NCI-H2171 treated with DMSO at 0.1 percent for 48 hours (cell line): ENCODE results near the gene MFSD1.
A peak's percentile ranks its signal among the peaks of the same experiment; 100 is the strongest.

Source experiments
- DNase-seq: peaks from one replicate; lab custom pipeline; 2025; lab: John Stamatoyannopoulos, UW

Gene MFSD1

GRCh38 chr3:158819282-158819681 is 17.4 kb downstream of the MFSD1 start:
- no peak for DNase-seq

GRCh38 chr3:158820521-158820920 is 18.7 kb downstream of the MFSD1 start:
- DNase-seq = no peak

GRCh38 chr3:158821847-158822246 is 20.0 kb downstream of the MFSD1 start:
- no peak for DNase-seq

GRCh38 chr3:158823426-158823825 is 21.6 kb downstream of the MFSD1 start:
- DNase-seq = no peak

- no peak for DNase-seq
Observed at GRCh38 chr3:158827773-158828172, 25.9 kb downstream of the MFSD1 start.

- no peak for DNase-seq
Observed at GRCh38 chr3:158830391-158830790, 28.5 kb downstream of the MFSD1 start.

GRCh38 chr3:158831861-158832260 is 30.0 kb downstream of the MFSD1 start:
- DNase-seq = no peak

- DNase-seq = no peak
Observed at GRCh38 chr3:158835631-158836030, 33.8 kb downstream of the MFSD1 start.

- no peak for DNase-seq
Observed at GRCh38 chr3:158836312-158836711, 34.5 kb downstream of the MFSD1 start.

- no peak for DNase-seq
Observed at GRCh38 chr3:158837240-158837639, 35.4 kb downstream of the MFSD1 start.

GRCh38 chr3:158839966-158840365 is 38.1 kb downstream of the MFSD1 start:
- no peak for DNase-seq

GRCh38 chr3:158841387-158841786 is 39.5 kb downstream of the MFSD1 start:
- DNase-seq = no peak

- no peak for DNase-seq
Observed at GRCh38 chr3:158842976-158843375, 41.1 kb downstream of the MFSD1 start.

- peak; percentile 67 for DNase-seq
Observed at GRCh38 chr3:158845765-158846350, 44.0 kb downstream of the MFSD1 start.

GRCh38 chr3:158846803-158847451 is 45.1 kb downstream of the MFSD1 start:
- DNase-seq = no peak

GRCh38 chr3:158847452-158847821 is 45.6 kb downstream of the MFSD1 start:
- no peak for DNase-seq

GRCh38 chr3:158847885-158848284 is 46.0 kb downstream of the MFSD1 start:
- no peak for DNase-seq

GRCh38 chr3:158849757-158850156 is 47.9 kb downstream of the MFSD1 start:
- no peak for DNase-seq

GRCh38 chr3:158859362-158859761 is 57.5 kb downstream of the MFSD1 start:
- no peak for DNase-seq

- no peak for DNase-seq
Observed at GRCh38 chr3:158863247-158863646, 61.4 kb downstream of the MFSD1 start.

GRCh38 chr3:158864492-158864891 is 62.6 kb downstream of the MFSD1 start:
- no peak for DNase-seq

GRCh38 chr3:158875700-158876099 is 73.8 kb downstream of the MFSD1 start:
- no peak for DNase-seq
